SU-DHL-6 (cell line): ENCODE results near the gene LSM14B.

Source experiments
- CTCF ChIP-seq: fragments of 200-600 bp; sonication (generic); IDR thresholded peaks from one replicate; pipeline ENCODE4 v1.5.1; 2017; ENCODE audit warnings: antibody characterized with exemption, mild to moderate bottlenecking, low read length, moderate library complexity; ENCODE audit not compliant: insufficient read depth, poor library complexity, severe bottlenecking
- EZH2phosphoT487 ChIP-seq: fragments of 200-600 bp; sonication (generic), shearing (Covaris generic); conservative IDR thresholded peaks from 2 replicates; pipeline ENCODE4 v1.6.1; 2018; ENCODE audit warnings: mild to moderate bottlenecking, antibody characterized with exemption, low read length, moderate library complexity, mixed read lengths

GRCh38 chr20:62170536-62170935, 48.3 kb downstream of the LSM14B start:
- TF ChIP-seq CTCF (no peak), EZH2phosphoT487 (no peak)
